Measurements from ENCODE around the gene PLPPR2. TPM values are rescaled to one million over a fixed set of nuclear protein-coding genes. Genes with fewer than 3 reads are reported as not detected.
A peak's percentile ranks its signal among the peaks of the same experiment; 100 is the strongest.

PLPPR2 gene
- total and polyA plus RNA-seq, 2 of the 4 experiments (the other 2 are of a cell fraction): 3.9 to 45.2 TPM

DNA sequence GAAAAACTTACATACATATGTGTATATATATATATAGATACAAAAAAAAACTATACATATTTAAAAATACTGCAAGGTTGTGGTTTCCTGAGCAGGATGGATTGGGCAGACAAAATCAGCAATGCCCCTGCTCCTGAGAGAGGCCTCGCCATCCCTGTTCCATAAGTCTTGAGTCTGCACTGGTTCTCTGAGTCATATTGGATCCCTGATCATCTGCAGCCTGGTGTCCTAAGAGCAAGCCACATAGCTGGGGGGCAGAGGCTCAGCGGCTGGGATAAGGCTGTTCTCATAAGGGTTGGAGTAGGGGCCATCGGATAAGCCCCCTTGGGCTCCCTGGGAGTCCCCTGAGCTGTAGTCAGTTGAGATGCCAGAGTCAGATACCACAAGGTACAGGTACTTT lies 22.5 kb downstream of the PLPPR2 start (continued):
- no peak for TF ChIP-seq FOS (IDR thresholded peaks at IDR 0.05; ENCODE audit: low read depth, low read length)
- TF ChIP-seq RCOR1 (IDR thresholded peaks at IDR 0.05; ENCODE audit: insufficient replicate concordance, low read length): no peak

DNA sequence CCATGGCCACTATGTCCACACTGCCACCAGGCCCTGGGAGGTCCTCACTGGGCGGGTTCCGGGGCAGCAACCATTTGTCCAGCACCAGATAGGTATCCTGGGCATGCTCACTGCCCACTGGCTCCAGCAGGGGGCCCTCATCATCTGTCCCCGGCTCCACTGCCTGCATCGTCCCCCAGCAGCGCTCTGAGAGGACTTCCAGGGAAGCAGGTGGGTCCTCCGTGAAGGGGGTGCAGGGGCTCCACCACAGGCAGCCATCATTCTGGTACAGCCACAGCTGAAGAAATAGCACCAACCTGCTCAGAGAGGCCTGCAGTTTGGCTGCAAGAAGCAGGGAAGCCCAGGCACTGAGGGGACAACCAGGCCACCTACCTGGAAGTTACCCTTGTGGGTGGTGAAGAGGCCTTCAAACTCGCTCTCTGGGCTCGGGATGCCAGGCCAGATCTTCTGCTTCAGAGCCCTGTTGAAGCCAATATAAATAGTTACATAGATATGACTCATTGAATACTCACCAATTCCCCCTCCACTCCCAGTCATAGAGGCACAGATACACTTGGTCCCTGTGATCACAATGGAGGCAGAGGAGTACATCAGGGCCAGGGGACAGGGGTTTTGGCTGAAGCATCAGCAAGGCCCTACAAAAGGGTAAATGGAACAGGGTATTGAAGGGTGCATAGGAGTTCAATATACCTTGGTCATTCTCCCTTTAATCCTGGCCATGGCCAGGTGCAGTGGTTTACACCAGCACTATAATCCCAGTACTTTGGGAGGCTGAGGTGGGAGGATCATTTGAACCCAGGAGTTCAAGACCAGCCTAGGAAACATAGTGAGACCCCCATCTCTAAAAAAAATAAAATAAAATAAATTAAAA lies 23.3 kb downstream of the PLPPR2 start:
- peak overlapping the region; percentile 80 for H3K4ac ChIP-seq (ENCODE audit: low read depth, low read length)
- TF ChIP-seq SMC3 (IDR thresholded peaks at IDR 0.05; ENCODE audit: low read depth, low read length): 0 out of 2 replicates have a peak, but pooled peaks have one; percentile 14
- no peak for TF ChIP-seq RFX5 (IDR thresholded peaks at IDR 0.05; ENCODE audit: low read depth, low read length)
- peak; percentile 94 for TF ChIP-seq FOS (IDR thresholded peaks at IDR 0.05; ENCODE audit: low read depth, low read length)
- TF ChIP-seq, protein P1, sequence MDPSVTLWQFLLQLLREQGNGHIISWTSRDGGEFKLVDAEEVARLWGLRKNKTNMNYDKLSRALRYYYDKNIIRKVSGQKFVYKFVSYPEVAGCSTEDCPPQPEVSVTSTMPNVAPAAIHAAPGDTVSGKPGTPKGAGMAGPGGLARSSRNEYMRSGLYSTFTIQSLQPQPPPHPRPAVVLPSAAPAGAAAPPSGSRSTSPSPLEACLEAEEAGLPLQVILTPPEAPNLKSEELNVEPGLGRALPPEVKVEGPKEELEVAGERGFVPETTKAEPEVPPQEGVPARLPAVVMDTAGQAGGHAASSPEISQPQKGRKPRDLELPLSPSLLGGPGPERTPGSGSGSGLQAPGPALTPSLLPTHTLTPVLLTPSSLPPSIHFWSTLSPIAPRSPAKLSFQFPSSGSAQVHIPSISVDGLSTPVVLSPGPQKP (IDR thresholded peaks at IDR 0.05; ENCODE audit: borderline replicate concordance, low read depth, low read length): no peak
- no peak for TF ChIP-seq RCOR1 (IDR thresholded peaks at IDR 0.05; ENCODE audit: insufficient replicate concordance, low read length)
- TF ChIP-seq MAZ (IDR thresholded peaks at IDR 0.05; ENCODE audit: borderline replicate concordance, low read depth, low read length): 0 out of 2 replicates have a peak, but pooled peaks have one; percentile 42
- TF ChIP-seq MAFK (IDR thresholded peaks at IDR 0.05; ENCODE audit: low read depth, low read length): no peak
- TF ChIP-seq, protein P2, sequence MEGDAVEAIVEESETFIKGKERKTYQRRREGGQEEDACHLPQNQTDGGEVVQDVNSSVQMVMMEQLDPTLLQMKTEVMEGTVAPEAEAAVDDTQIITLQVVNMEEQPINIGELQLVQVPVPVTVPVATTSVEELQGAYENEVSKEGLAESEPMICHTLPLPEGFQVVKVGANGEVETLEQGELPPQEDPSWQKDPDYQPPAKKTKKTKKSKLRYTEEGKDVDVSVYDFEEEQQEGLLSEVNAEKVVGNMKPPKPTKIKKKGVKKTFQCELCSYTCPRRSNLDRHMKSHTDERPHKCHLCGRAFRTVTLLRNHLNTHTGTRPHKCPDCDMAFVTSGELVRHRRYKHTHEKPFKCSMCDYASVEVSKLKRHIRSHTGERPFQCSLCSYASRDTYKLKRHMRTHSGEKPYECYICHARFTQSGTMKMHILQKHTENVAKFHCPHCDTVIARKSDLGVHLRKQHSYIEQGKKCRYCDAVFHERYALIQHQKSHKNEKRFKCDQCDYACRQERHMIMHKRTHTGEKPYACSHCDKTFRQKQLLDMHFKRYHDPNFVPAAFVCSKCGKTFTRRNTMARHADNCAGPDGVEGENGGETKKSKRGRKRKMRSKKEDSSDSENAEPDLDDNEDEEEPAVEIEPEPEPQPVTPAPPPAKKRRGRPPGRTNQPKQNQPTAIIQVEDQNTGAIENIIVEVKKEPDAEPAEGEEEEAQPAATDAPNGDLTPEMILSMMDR (conservative IDR thresholded peaks at IDR 0.05; ENCODE audit: low read depth, low read length): 0 out of 2 replicates have a peak, but pooled peaks have one; percentile 30
- no peak; the same call in 1 of the 2 replicates for TF ChIP-seq POLR2A (IDR thresholded peaks at IDR 0.05; ENCODE audit: low read depth, low read length)
- TF ChIP-seq MXI1 (IDR thresholded peaks at IDR 0.05; ENCODE audit: borderline replicate concordance, low read depth, low read length): no peak
- ATAC-seq (ENCODE audit: low read depth): no peak
- peak; percentile 89 for DNase-seq
- H3K18ac ChIP-seq (ENCODE audit: low read depth, low read length): 0 out of 2 replicates have a peak overlapping the region, but pooled peaks have one; percentile 3
- H3K9me3 ChIP-seq (ENCODE audit: control insufficient read depth, insufficient read depth, low read length): no peaks in the 10 kb centered on the region
- H4K91ac ChIP-seq (ENCODE audit: insufficient read depth, low read depth, low read length): peak overlapping the region; percentile 61
- peaks cover 25% of the 10 kb centered on the region for H3K4me1 ChIP-seq (ENCODE audit: control insufficient read depth, insufficient read depth, low read length)
- peak overlapping the region; percentile 62; the same call in 1 of the 2 replicates for H2BK20ac ChIP-seq (ENCODE audit: low read depth, low read length)
- peak overlapping the region; percentile 43 for H2BK120ac ChIP-seq (ENCODE audit: low read depth, low read length)
- WGBS, 2 experiments (ENCODE audit: extremely low coverage in 2 of 2, insufficient read length in 1 of 2): 54% methylated on average over 2 of the region's 8 CpGs; no CpG with 5 or more reads in 1 of the 2 experiments
- H2AK5ac ChIP-seq (ENCODE audit: low read depth, low read length): peak overlapping the region; percentile 93
- H3K23ac ChIP-seq (ENCODE audit: low read depth, low read length): peak overlapping the region; percentile 16; the same call in 1 of the 2 replicates
- H3K36me3 ChIP-seq (ENCODE audit: control insufficient read depth, insufficient read depth, low read length): no peaks in the 10 kb centered on the region
- ChIA-PET CTCF (no interaction called here), POLR2A (ENCODE audit: unreplicated experiment) (no interaction called here)
- H3K14ac ChIP-seq (replicated peaks; ENCODE audit: low read depth, low read length): peak overlapping the region; percentile 80
- H4K20me1 ChIP-seq (ENCODE audit: insufficient read depth, low read length): peaks cover 11% of the 10 kb centered on the region; the same call in 1 of the 2 replicates
- no peak overlapping the region for H3K56ac ChIP-seq (ENCODE audit: extremely low read depth, insufficient read depth, low read length)
- peaks cover 8 to 40% of the 10 kb centered on the region in 2 experiments for H3K79me1 ChIP-seq (ENCODE audit: low read depth in 1 of 2, low read length in 2 of 2)
- H2AFZ ChIP-seq (replicated peaks; ENCODE audit: low read length, poor library complexity): peak overlapping the region; percentile 79
- H4K8ac ChIP-seq (ENCODE audit: low read depth in 2 of 2, low read length in 2 of 2): peak overlapping the region in 1 of 2 experiments; percentile 64; a peak in 1 of 4 replicates
- dilution Hi-C loops (cut with HindIII; ENCODE audit: low sequenced_read_pairs, unreplicated experiment) (no loop called here), in situ Hi-C loops (cut with MboI; ENCODE audit: low sequenced_read_pairs) (no loop called here), intact Hi-C loops (cut with micrococcal nuclease) (no loop called here)
- peak overlapping the region; percentile 70 for H3K4me2 ChIP-seq (ENCODE audit: low read depth, low read length)
- H3K27ac ChIP-seq (ENCODE audit: insufficient read depth, low read length): peak overlapping the region; percentile 75
- no peak overlapping the region for H3K4me3 ChIP-seq (ENCODE audit: insufficient read depth, low read depth, low read length)
- no peak overlapping the region for H2BK15ac ChIP-seq (ENCODE audit: low read depth, low read length)
- peak overlapping the region; percentile 78 for H2BK5ac ChIP-seq (ENCODE audit: low read depth, low read length, poor library complexity, severe bottlenecking)
- H3K27me3 ChIP-seq (ENCODE audit: control insufficient read depth, insufficient read depth, low read length): no peaks in the 10 kb centered on the region; the same call in 1 of the 2 replicates
- 0 out of 2 replicates have a peak overlapping the region, but pooled peaks have one; percentile 42 for H4K5ac ChIP-seq (ENCODE audit: low read depth, low read length)
- peaks cover 37% of the 10 kb centered on the region for H3K9me1 ChIP-seq (ENCODE audit: insufficient read depth, low read length)
- peak overlapping the region; percentile 10; the same call in 1 of the 2 replicates for H3K9ac ChIP-seq (ENCODE audit: low read depth, low read length)
- H2AK9ac ChIP-seq (replicated peaks; ENCODE audit: low read depth, low read length, poor library complexity): peak overlapping the region; percentile 92
- no TSS peak for BruUV-seq (replicated peaks)
